Astrocyte (in vitro differentiated cells and primary cell): Measurements from ENCODE around the gene KCNJ13. TPM values are rescaled to one million over a fixed set of nuclear protein-coding genes. Genes with fewer than 3 reads are reported as not detected.

Experiments used
- DNase-seq: peaks from one replicate; pipeline ENCODE4 v3.0.0-alpha.2; 2010; ENCODE audit warnings: low read depth
- FAIRE-seq: peaks from 2 replicates; lab custom pipeline; 2011; peaks lifted over from hg19 to GRCh38; lab: Jason Lieb, UNC
- H2AFZ ChIP-seq: 2 replicates; pipeline ENCODE4 v1.6.0; 2012; ENCODE audit warnings: low read depth, low read length, inconsistent platforms
- H3K27ac ChIP-seq: 2 replicates; pipeline ENCODE4 v1.5.1; 2011; ENCODE audit warnings: low read depth, low read length, inconsistent platforms
- H3K27me3 ChIP-seq: 2 replicates; pipeline ENCODE4 v1.6.0; 2011; ENCODE audit warnings: low read length, inconsistent platforms; ENCODE audit not compliant: insufficient read depth
- H3K36me3 ChIP-seq: 2 replicates; pipeline ENCODE4 v1.5.1; 2011; ENCODE audit warnings: low read length, inconsistent platforms; ENCODE audit not compliant: insufficient read depth
- H3K4me1 ChIP-seq: 2 replicates; pipeline ENCODE4 v1.5.1; 2011; ENCODE audit warnings: low read length, inconsistent platforms; ENCODE audit not compliant: insufficient read depth
- H3K4me2 ChIP-seq: 2 replicates; pipeline ENCODE4 v1.6.0; 2012; ENCODE audit warnings: low read length, inconsistent platforms
- H3K4me3 ChIP-seq: 2 replicates; pipeline ENCODE4 v1.5.1; 2011; ENCODE audit warnings: low read depth, mild to moderate bottlenecking, low read length, inconsistent platforms; ENCODE audit not compliant: insufficient read depth
- H3K79me2 ChIP-seq: 2 replicates; pipeline ENCODE4 v1.6.0; 2012; ENCODE audit warnings: mild to moderate bottlenecking, low read length, inconsistent platforms; ENCODE audit not compliant: insufficient read depth
- H3K9ac ChIP-seq: 2 replicates; pipeline ENCODE4 v1.6.0; 2012; ENCODE audit warnings: mild to moderate bottlenecking, low read length, inconsistent platforms
- H3K9me3 ChIP-seq: 2 replicates; pipeline ENCODE4 v1.5.1; 2012; ENCODE audit warnings: low read depth, mild to moderate bottlenecking, low read length, inconsistent platforms; ENCODE audit not compliant: insufficient read depth
- H4K20me1 ChIP-seq: 2 replicates; pipeline ENCODE4 v1.6.0; 2012; ENCODE audit warnings: low read length, inconsistent platforms; ENCODE audit not compliant: insufficient read depth
- H3K27ac Mint-ChIP-seq: one replicate; pipeline ENCODE4 v1.8.0; 2021; ENCODE audit warnings: mild to moderate bottlenecking, mixed read lengths; ENCODE audit not compliant: unreplicated experiment
- H3K27me3 Mint-ChIP-seq: one replicate; pipeline ENCODE4 v1.8.0; 2021; ENCODE audit warnings: low read depth, mixed read lengths; ENCODE audit not compliant: unreplicated experiment
- H3K36me3 Mint-ChIP-seq: one replicate; pipeline ENCODE4 v1.8.0; 2021; ENCODE audit warnings: low read depth, mixed read lengths; ENCODE audit not compliant: unreplicated experiment
- H3K4me1 Mint-ChIP-seq: one replicate; pipeline ENCODE4 v1.8.0; 2021; ENCODE audit warnings: low read depth, mixed read lengths; ENCODE audit not compliant: unreplicated experiment
- H3K4me3 Mint-ChIP-seq: one replicate; pipeline ENCODE4 v1.8.0; 2021; ENCODE audit warnings: mild to moderate bottlenecking, moderate library complexity, mixed read lengths; ENCODE audit not compliant: unreplicated experiment
- H3K9me3 Mint-ChIP-seq: one replicate; pipeline ENCODE4 v1.8.0; 2021; ENCODE audit warnings: mild to moderate bottlenecking, mixed read lengths; ENCODE audit not compliant: unreplicated experiment
- CTCF ChIP-seq: IDR thresholded peaks from 2 replicates; pipeline ENCODE4 v1.5.1; 2011; ENCODE audit warnings: low read depth, mild to moderate bottlenecking, inconsistent platforms, low read length, moderate library complexity; ENCODE audit not compliant: insufficient read depth
- EZH2 ChIP-seq: IDR thresholded peaks from 2 replicates; pipeline ENCODE4 v1.6.1; 2012; ENCODE audit warnings: mild to moderate bottlenecking, low read length, inconsistent platforms; ENCODE audit not compliant: insufficient read depth
- total RNA-seq: library from RNA; stranded (reverse); gene quantifications from 2 replicates; pipeline ENCODE4 v1.2.1, GENCODE V29; 2021

KCNJ13 gene
- total RNA-seq, 1 donor from 2014 or later = not detected

- H3K27me3 Mint-ChIP-seq = no peaks in the 10 kb centered on the region
- Histone ChIP-seq H2AFZ (no peak overlapping the region), H3K4me2 (no peak overlapping the region), H3K79me2 (peaks cover 2% of the 10 kb centered on the region), H3K4me3 (no peak overlapping the region), H3K4me1 (peaks cover 5% of the 10 kb centered on the region), H3K27me3 (no peaks in the 10 kb centered on the region), H3K27ac (no peak overlapping the region), H4K20me1 (peaks cover 6% of the 10 kb centered on the region), H3K9ac (no peak overlapping the region), H3K36me3 (peaks cover 22% of the 10 kb centered on the region), H3K9me3 (no peaks in the 10 kb centered on the region)
- H3K4me1 Mint-ChIP-seq = peaks cover 6% of the 10 kb centered on the region
- H3K9me3 Mint-ChIP-seq = no peaks in the 10 kb centered on the region
- no peak overlapping the region for H3K4me3 Mint-ChIP-seq
- no peak overlapping the region for H3K27ac Mint-ChIP-seq
- DNase-seq = no peak
- no peak for FAIRE-seq
- H3K36me3 Mint-ChIP-seq = peaks cover 6% of the 10 kb centered on the region
- TF ChIP-seq CTCF (no peak), EZH2 (no peak)
Observed at GRCh38 chr2:232772531-232772930, 3.8 kb downstream of the KCNJ13 start.

DNA sequence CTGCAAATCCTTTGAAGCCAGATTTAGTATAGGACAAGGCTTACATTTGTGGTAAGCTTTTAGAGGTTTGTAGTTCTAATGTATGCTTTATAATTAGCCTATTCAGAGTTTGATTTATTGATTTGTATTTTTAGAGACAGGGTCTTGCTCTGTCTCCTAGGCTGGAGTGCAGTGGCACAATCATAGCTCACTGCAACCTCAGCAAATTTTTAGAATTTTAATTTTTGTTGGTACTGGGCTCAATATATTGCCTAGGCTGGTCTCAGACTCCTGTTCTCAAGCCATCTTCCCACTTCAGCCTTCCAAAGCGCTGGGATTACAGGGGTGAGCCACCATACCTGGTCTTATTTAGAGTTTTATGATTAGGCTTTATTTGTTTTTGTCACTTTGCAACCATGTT lies 4.5 kb downstream of the KCNJ13 start:
- H3K36me3 Mint-ChIP-seq = peaks cover 6% of the 10 kb centered on the region
- Histone ChIP-seq H3K4me2 (no peak overlapping the region), H3K4me3 (no peak overlapping the region), H3K27me3 (no peaks in the 10 kb centered on the region), H2AFZ (no peak overlapping the region), H3K9me3 (no peaks in the 10 kb centered on the region), H3K79me2 (peaks cover 2% of the 10 kb centered on the region), H3K36me3 (peaks cover 22% of the 10 kb centered on the region), H4K20me1 (peaks cover 6% of the 10 kb centered on the region), H3K27ac (no peak overlapping the region), H3K9ac (no peak overlapping the region), H3K4me1 (peaks cover 5% of the 10 kb centered on the region)
- H3K4me3 Mint-ChIP-seq = no peak overlapping the region
- no peaks in the 10 kb centered on the region for H3K9me3 Mint-ChIP-seq
- TF ChIP-seq CTCF (no peak), EZH2 (no peak)
- no peak overlapping the region for H3K27ac Mint-ChIP-seq
- H3K27me3 Mint-ChIP-seq = no peaks in the 10 kb centered on the region
- FAIRE-seq (no peak), DNase-seq (no peak)
- peaks cover 6% of the 10 kb centered on the region for H3K4me1 Mint-ChIP-seq

GRCh38 chr2:232770207-232770606 lies 6.2 kb downstream of the KCNJ13 start:
- Histone ChIP-seq H3K9ac (no peak overlapping the region), H3K36me3 (peaks cover 22% of the 10 kb centered on the region)
- no peak for DNase-seq

More at GRCh38 chr2:232770207-232770606, 6.2 kb downstream of the KCNJ13 start:
- TF ChIP-seq CTCF (no peak), EZH2 (no peak)
- H2AFZ ChIP-seq = no peak overlapping the region
- FAIRE-seq = no peak
- no peaks in the 10 kb centered on the region for H4K20me1 ChIP-seq
- Mint-ChIP-seq H3K9me3 (no peaks in the 10 kb centered on the region), H3K4me1 (no peaks in the 10 kb centered on the region), H3K27me3 (no peaks in the 10 kb centered on the region), H3K4me3 (no peak overlapping the region), H3K36me3 (peaks cover 6% of the 10 kb centered on the region), H3K27ac (no peak overlapping the region)
- H3K4me2 ChIP-seq = no peak overlapping the region
- no peak overlapping the region for H3K4me3 ChIP-seq
- peaks cover 2% of the 10 kb centered on the region for H3K79me2 ChIP-seq
- no peaks in the 10 kb centered on the region for H3K9me3 ChIP-seq
- no peaks in the 10 kb centered on the region for H3K27me3 ChIP-seq
- no peaks in the 10 kb centered on the region for H3K4me1 ChIP-seq
- no peak overlapping the region for H3K27ac ChIP-seq
